HepG2 (cell line): ENCODE results near the gene ATXN7L2. TPM values are rescaled to one million over a fixed set of nuclear protein-coding genes. Genes with fewer than 3 reads are reported as not detected.

Experiments
- ELF4 ChIP-seq: sonication (generic); formaldehyde crosslinking; IDR thresholded peaks from 2 replicates; pipeline ENCODE4 v1.5.0; 2020; ENCODE audit warnings: missing genetic modification reagents, mild to moderate bottlenecking, moderate library complexity, borderline replicate concordance
- GRHL1 ChIP-seq: sonication (generic); formaldehyde crosslinking; conservative IDR thresholded peaks from 2 replicates; pipeline ENCODE4 v1.8.0; 2022; ENCODE audit warnings: missing genetic modification reagents
- HNF1A ChIP-seq, 2 experiments: sonication (generic) in 1 of 2; formaldehyde crosslinking in 1 of 2; IDR thresholded peaks; 2 replicates each; pipeline versions ENCODE4 v1.4.0 to v1.6.1; 2016 to 2020; ENCODE audit warnings: borderline replicate concordance in 1 of 2, low read depth in 1 of 2, mild to moderate bottlenecking in 1 of 2, missing genetic modification reagents in 1 of 2
- KMT2B ChIP-seq: IDR thresholded peaks from 2 replicates; pipeline ENCODE4 v1.6.1; 2016; ENCODE audit warnings: missing genetic modification reagents, missing compliant biosample characterization
- MATR3 ChIP-seq: sonication (generic); formaldehyde crosslinking; IDR thresholded peaks from 2 replicates; pipeline ENCODE4 v1.4.0; 2020; ENCODE audit warnings: missing genetic modification reagents
- POLR2AphosphoS5 ChIP-seq: IDR thresholded peaks from 2 replicates; pipeline ENCODE4 v1.6.1; 2012; ENCODE audit warnings: low read depth, low read length
- PPARG ChIP-seq: conservative IDR thresholded peaks from 2 replicates; pipeline ENCODE4 v1.6.1; 2016; ENCODE audit warnings: missing biosample characterization, missing genetic modification reagents
- RBAK ChIP-seq: sonication (generic); formaldehyde crosslinking; IDR thresholded peaks from 2 replicates; pipeline ENCODE4 v1.5.1; 2020; ENCODE audit warnings: mild to moderate bottlenecking, missing genetic modification reagents
- RFXANK ChIP-seq: IDR thresholded peaks from 2 replicates; pipeline ENCODE4 v1.6.1; 2016
- SMYD3 ChIP-seq: sonication (generic); formaldehyde crosslinking; IDR thresholded peaks from 2 replicates; pipeline ENCODE4 v1.8.1; 2023; ENCODE audit warnings: mild to moderate bottlenecking, missing genetic modification reagents
- TBL1XR1 ChIP-seq: fragments of 150-350 bp; IDR thresholded peaks from 2 replicates; pipeline ENCODE4 v1.6.1; 2014; ENCODE audit warnings: borderline replicate concordance, low read length; ENCODE audit not compliant: partially characterized antibody
- TBP ChIP-seq: sonication (generic); formaldehyde crosslinking; IDR thresholded peaks from 2 replicates; pipeline ENCODE4 v1.5.0; 2020; ENCODE audit warnings: missing genetic modification reagents
- ZHX2 ChIP-seq, 2 experiments: sonication (generic) in 1 of 2; formaldehyde crosslinking in 1 of 2; IDR thresholded peaks; 2 replicates each; pipeline versions ENCODE4 v1.6.1 to v1.9.0; 2014 to 2022; ENCODE audit warnings: antibody characterized with exemption in 1 of 2, borderline replicate concordance in 1 of 2, inconsistent platforms in 1 of 2, low read depth in 1 of 2, missing genetic modification reagents in 1 of 2
- ZNF567 ChIP-seq: sonication (generic); formaldehyde crosslinking; IDR thresholded peaks from 2 replicates; pipeline ENCODE4 v1.8.1; 2023; ENCODE audit warnings: mild to moderate bottlenecking, missing genetic modification reagents, borderline replicate concordance
- ZNF772 ChIP-seq: sonication (generic); formaldehyde crosslinking; IDR thresholded peaks from 2 replicates; pipeline ENCODE4 v1.5.0; 2020; ENCODE audit warnings: mild to moderate bottlenecking, missing genetic modification reagents
- polyA plus RNA-seq, 8 experiments: library from polyadenylated mRNA; depleted of rRNA in 3 of 8; stranded (reverse) in 7 of 8; unstranded in 1 of 8; fragments of >200 nt; fragmentation: Illumina TruSeq in 4 of 8; extraction: Trizol in 4 of 8; gene quantifications; 2 replicates each; pipeline versions ENCODE4 v1.2.1 to v1.2.3, GENCODE V29; 2011 to 2016; ENCODE audit warnings: low read depth in 4 of 8, missing spikeins in 1 of 8, mixed read lengths in 1 of 8; ENCODE audit not compliant: insufficient read depth in 1 of 8
- total RNA-seq, 5 experiments: library from RNA; depleted of rRNA; stranded (reverse); fragments of >200 nt; fragmentation: Illumina TruSeq; extraction: Trizol; gene quantifications; 2 replicates each; pipeline ENCODE4 v1.2.3, GENCODE V29; 2016; ENCODE audit warnings: low read depth in 1 of 5

The ATXN7L2 gene
- total and polyA plus RNA-seq, 2 of the 13 experiments (the other 11 are each of a cell fraction or from before 2014, with no cell fraction given), result 2.7 to 2.8 TPM

GRCh38 chr1:109493805-109494539 is 10.3 kb downstream of the ATXN7L2 start, which contains the start of gene CYB561D1 (continued):
- TF ChIP-seq HNF1A (IDR thresholded peaks at IDR 0.05; ENCODE audit: low read depth) (no peak), HNF1A (CRISPR knock-in tag; IDR thresholded peaks at IDR 0.05; ENCODE audit: borderline replicate concordance) (peak; percentile 44; the same call in 1 of the 2 replicates), MATR3 (CRISPR knock-in tag) (no peak), ZHX2 (IDR thresholded peaks at IDR 0.05; ENCODE audit: low read depth) (0 out of 2 replicates have a peak, but pooled peaks have one; percentile 22), ZHX2 (CRISPR knock-in tag; IDR thresholded peaks at IDR 0.05; ENCODE audit: borderline replicate concordance) (no peak), GRHL1 (CRISPR knock-in tag) (no peak), ZNF567 (CRISPR knock-in tag) (peak; percentile 52; the same call in 1 of the 2 replicates), SMYD3 (CRISPR knock-in tag) (0 out of 2 replicates have a peak, but pooled peaks have one; percentile 34), TBL1XR1 (no peak), TBP (CRISPR knock-in tag) (0 out of 2 replicates have a peak, but pooled peaks have one; percentile 87), RFXANK (CRISPR knock-in tag) (no peak), RBAK (CRISPR knock-in tag) (no peak), KMT2B (CRISPR knock-in tag) (peak; percentile 82; the same call in 1 of the 2 replicates), ELF4 (CRISPR knock-in tag) (peak; percentile 94), POLR2AphosphoS5 (peak; percentile 71), ZNF772 (CRISPR knock-in tag) (peak; percentile 32; the same call in 1 of the 2 replicates), PPARG (peak; percentile 43; the same call in 1 of the 2 replicates)
